ENCODE results near the gene LRP1B.

GRCh38 chr2:142134911-142135310 is 4.1 kb upstream of the LRP1B start:
- TF ChIP-seq POLR2AphosphoS5 (IDR thresholded peaks at IDR 0.05; ENCODE audit: low read depth, low read length), result no peak
- no peak for TF ChIP-seq REST (IDR thresholded peaks at IDR 0.05; ENCODE audit: insufficient read depth in 1 of 2, low read depth in 2 of 2, low read length in 2 of 2)

All from PFSK-1 (cell line).